Measurements from ENCODE around the gene AFG1L.

AFG1L gene

GRCh38 chr6:108507316-108507715, 212.5 kb downstream of the AFG1L start:
- Histone ChIP-seq H3K36me3 (ENCODE audit: control insufficient read depth, insufficient read depth, low read length) (no peaks in the 10 kb centered on the region), H3K4me3 (ENCODE audit: low read length) (no peak overlapping the region), H3K9me3 (ENCODE audit: control insufficient read depth, insufficient read depth, low read length) (no peaks in the 10 kb centered on the region), H3K27ac (ENCODE audit: low read length) (no peak overlapping the region), H3K27me3 (ENCODE audit: control insufficient read depth, insufficient read depth, low read length) (no peaks in the 10 kb centered on the region), H3K4me1 (ENCODE audit: control insufficient read depth, insufficient read depth, low read length) (no peaks in the 10 kb centered on the region)
- no CpG with 5 or more reads among the region's 2 CpGs for WGBS (ENCODE audit: insufficient coverage, insufficient read length)
- DNase-seq (ENCODE audit: low read depth, low spot score), result no peak

GRCh38 chr6:108510461-108511319, 215.8 kb downstream of the AFG1L start:
- WGBS (ENCODE audit: insufficient coverage, insufficient read length), result no CpG with 5 or more reads among the region's 5 CpGs
- Histone ChIP-seq H3K4me3 (ENCODE audit: low read length) (no peak overlapping the region), H3K27me3 (ENCODE audit: control insufficient read depth, insufficient read depth, low read length) (no peaks in the 10 kb centered on the region), H3K4me1 (ENCODE audit: control insufficient read depth, insufficient read depth, low read length) (no peaks in the 10 kb centered on the region), H3K36me3 (ENCODE audit: control insufficient read depth, insufficient read depth, low read length) (peaks cover 3% of the 10 kb centered on the region; the same call in 1 of the 2 replicates), H3K27ac (ENCODE audit: low read length) (no peak overlapping the region), H3K9me3 (ENCODE audit: control insufficient read depth, insufficient read depth, low read length) (no peaks in the 10 kb centered on the region)
- DNase-seq (ENCODE audit: low read depth, low spot score), result no peak

- Histone ChIP-seq H3K4me3 (ENCODE audit: low read length) (no peak overlapping the region), H3K36me3 (ENCODE audit: control insufficient read depth, insufficient read depth, low read length) (no peaks in the 10 kb centered on the region), H3K27ac (ENCODE audit: low read length) (no peak overlapping the region), H3K27me3 (ENCODE audit: control insufficient read depth, insufficient read depth, low read length) (no peaks in the 10 kb centered on the region), H3K9me3 (ENCODE audit: control insufficient read depth, insufficient read depth, low read length) (no peaks in the 10 kb centered on the region), H3K4me1 (ENCODE audit: control insufficient read depth, insufficient read depth, low read length) (no peaks in the 10 kb centered on the region)
- WGBS (ENCODE audit: insufficient coverage, insufficient read length), result no CpG with 5 or more reads among the region's 5 CpGs
- no peak for DNase-seq (ENCODE audit: low read depth, low spot score)
These were observed 224.1 kb downstream of the AFG1L start for GRCh38 chr6:108518714-108519576.

- H3K36me3 ChIP-seq (ENCODE audit: control insufficient read depth, insufficient read depth, low read length), result no peaks in the 10 kb centered on the region
- no peaks in the 10 kb centered on the region for H3K27me3 ChIP-seq (ENCODE audit: control insufficient read depth, insufficient read depth, low read length)
- H3K4me1 ChIP-seq (ENCODE audit: control insufficient read depth, insufficient read depth, low read length), result no peaks in the 10 kb centered on the region
- no CpG with 5 or more reads among the region's 1 CpG for WGBS (ENCODE audit: insufficient coverage, insufficient read length)
- H3K9me3 ChIP-seq (ENCODE audit: control insufficient read depth, insufficient read depth, low read length), result no peaks in the 10 kb centered on the region
- no peak for DNase-seq (ENCODE audit: low read depth, low spot score)
- no peak overlapping the region for H3K27ac ChIP-seq (ENCODE audit: low read length)
- H3K4me3 ChIP-seq (ENCODE audit: low read length), result no peak overlapping the region
These were observed 226.8 kb downstream of the AFG1L start for GRCh38 chr6:108521616-108522107.

GRCh38 chr6:108523697-108524096, 228.8 kb downstream of the AFG1L start:
- WGBS (ENCODE audit: insufficient coverage, insufficient read length), result 100% methylated on average over 1 of the region's 2 CpGs
- no peak for DNase-seq (ENCODE audit: low read depth, low spot score)

GRCh38 chr6:108524528-108525248, 229.8 kb downstream of the AFG1L start:
- Histone ChIP-seq H3K9me3 (ENCODE audit: control insufficient read depth, insufficient read depth, low read length) (no peaks in the 10 kb centered on the region), H3K36me3 (ENCODE audit: control insufficient read depth, insufficient read depth, low read length) (no peaks in the 10 kb centered on the region), H3K27me3 (ENCODE audit: control insufficient read depth, insufficient read depth, low read length) (no peaks in the 10 kb centered on the region), H3K27ac (ENCODE audit: low read length) (no peak overlapping the region), H3K4me3 (ENCODE audit: low read length) (no peak overlapping the region), H3K4me1 (ENCODE audit: control insufficient read depth, insufficient read depth, low read length) (no peaks in the 10 kb centered on the region)
- WGBS (ENCODE audit: insufficient coverage, insufficient read length), result no CpG with 5 or more reads among the region's 5 CpGs
- no peak for DNase-seq (ENCODE audit: low read depth, low spot score)

More at GRCh38 chr6:108523697-108524096, 228.8 kb downstream of the AFG1L start:
- no peak overlapping the region for H3K4me3 ChIP-seq (ENCODE audit: low read length)
- H3K36me3 ChIP-seq (ENCODE audit: control insufficient read depth, insufficient read depth, low read length), result no peaks in the 10 kb centered on the region
- H3K9me3 ChIP-seq (ENCODE audit: control insufficient read depth, insufficient read depth, low read length), result no peaks in the 10 kb centered on the region
- no peaks in the 10 kb centered on the region for H3K27me3 ChIP-seq (ENCODE audit: control insufficient read depth, insufficient read depth, low read length)
- H3K4me1 ChIP-seq (ENCODE audit: control insufficient read depth, insufficient read depth, low read length), result no peaks in the 10 kb centered on the region
- H3K27ac ChIP-seq (ENCODE audit: low read length), result no peak overlapping the region

GRCh38 chr6:108526739-108527174, 231.9 kb downstream of the AFG1L start:
- Histone ChIP-seq H3K27me3 (ENCODE audit: control insufficient read depth, insufficient read depth, low read length) (no peaks in the 10 kb centered on the region), H3K4me3 (ENCODE audit: low read length) (no peak overlapping the region), H3K27ac (ENCODE audit: low read length) (no peak overlapping the region), H3K9me3 (ENCODE audit: control insufficient read depth, insufficient read depth, low read length) (no peaks in the 10 kb centered on the region), H3K4me1 (ENCODE audit: control insufficient read depth, insufficient read depth, low read length) (no peaks in the 10 kb centered on the region), H3K36me3 (ENCODE audit: control insufficient read depth, insufficient read depth, low read length) (no peaks in the 10 kb centered on the region)
- no CpG with 5 or more reads among the region's 7 CpGs for WGBS (ENCODE audit: insufficient coverage, insufficient read length)
- no peak for DNase-seq (ENCODE audit: low read depth, low spot score)

- WGBS (ENCODE audit: insufficient coverage, insufficient read length), result no CpG with 5 or more reads among the region's 3 CpGs
- H3K27ac ChIP-seq (ENCODE audit: low read length), result no peak overlapping the region
- no peaks in the 10 kb centered on the region for H3K27me3 ChIP-seq (ENCODE audit: control insufficient read depth, insufficient read depth, low read length)
- no peaks in the 10 kb centered on the region for H3K36me3 ChIP-seq (ENCODE audit: control insufficient read depth, insufficient read depth, low read length)
- H3K4me1 ChIP-seq (ENCODE audit: control insufficient read depth, insufficient read depth, low read length), result no peaks in the 10 kb centered on the region
- no peaks in the 10 kb centered on the region for H3K9me3 ChIP-seq (ENCODE audit: control insufficient read depth, insufficient read depth, low read length)
- H3K4me3 ChIP-seq (ENCODE audit: low read length), result no peak overlapping the region
- DNase-seq (ENCODE audit: low read depth, low spot score), result no peak
These were observed 234.0 kb downstream of the AFG1L start for GRCh38 chr6:108528878-108529277.

GRCh38 chr6:108531332-108531731, 236.5 kb downstream of the AFG1L start:
- no peak for DNase-seq (ENCODE audit: low read depth, low spot score)
- no peaks in the 10 kb centered on the region for H3K4me1 ChIP-seq (ENCODE audit: control insufficient read depth, insufficient read depth, low read length)
- WGBS (ENCODE audit: insufficient coverage, insufficient read length), result no CpG with 5 or more reads among the region's 1 CpG
- H3K27ac ChIP-seq (ENCODE audit: low read length), result no peak overlapping the region
- H3K36me3 ChIP-seq (ENCODE audit: control insufficient read depth, insufficient read depth, low read length), result no peaks in the 10 kb centered on the region
- no peaks in the 10 kb centered on the region for H3K9me3 ChIP-seq (ENCODE audit: control insufficient read depth, insufficient read depth, low read length)
- H3K27me3 ChIP-seq (ENCODE audit: control insufficient read depth, insufficient read depth, low read length), result no peaks in the 10 kb centered on the region
- H3K4me3 ChIP-seq (ENCODE audit: low read length), result no peak overlapping the region

All from iPS DF 6.9 (cell line).